Central memory CD8-positive, alpha-beta T cell (primary cell): ENCODE results near the gene EPYC.
"Not testable (repeated sequence)": the region's sequence is repeated elsewhere in the genome, so short reads cannot be mapped to it uniquely, and the experiment has no call there.

ENCODE experiments used
- ATAC-seq: fragments of 150-1000 bp; cut with Tn5 transposase; replicated peaks from 2 replicates; pipeline ENCODE4 v1.10.0; 2022; ENCODE audit warnings: mild to moderate bottlenecking, moderate FRiP score, moderate number of reproducible peaks; ENCODE audit not compliant: poor library complexity, severe bottlenecking; ENCODE audit errors: extremely low read depth
- DNase-seq, 2 donors: peaks; one replicate each; pipeline ENCODE4 v3.0.0; 2021; ENCODE audit warnings: low spot score in 2 of 2
- H3K27ac Mint-ChIP-seq: one replicate; pipeline ENCODE4 v1.8.0; 2022; ENCODE audit warnings: low read depth, mild to moderate bottlenecking, moderate library complexity, mixed read lengths
- H3K27me3 Mint-ChIP-seq: one replicate; pipeline ENCODE4 v1.8.0; 2022; ENCODE audit warnings: mixed read lengths
- H3K36me3 Mint-ChIP-seq: one replicate; pipeline ENCODE4 v1.8.0; 2022; ENCODE audit warnings: mild to moderate bottlenecking, moderate library complexity, mixed read lengths; ENCODE audit not compliant: insufficient read depth
- H3K4me1 Mint-ChIP-seq: one replicate; pipeline ENCODE4 v1.8.0; 2022; ENCODE audit warnings: mixed read lengths
- H3K4me3 Mint-ChIP-seq: one replicate; pipeline ENCODE4 v1.8.0; 2022; ENCODE audit warnings: mild to moderate bottlenecking, moderate library complexity, mixed read lengths
- H3K9me3 Mint-ChIP-seq: one replicate; pipeline ENCODE4 v1.8.0; 2022; ENCODE audit warnings: mixed read lengths

Gene EPYC

GRCh38 chr12:90985331-90985730 lies 19.4 kb downstream of the EPYC start:
- DNase-seq, ATAC-seq, H3K4me3 Mint-ChIP-seq, H3K4me1 Mint-ChIP-seq, H3K9me3 Mint-ChIP-seq, H3K27ac Mint-ChIP-seq, H3K36me3 Mint-ChIP-seq: not testable (repeated sequence)
- H3K27me3 Mint-ChIP-seq: peaks cover 14% of the 10 kb centered on the region

- Mint-ChIP-seq H3K4me1 (no peaks in the 10 kb centered on the region), H3K36me3 (no peaks in the 10 kb centered on the region), H3K4me3 (no peak overlapping the region), H3K27me3 (peaks cover 14% of the 10 kb centered on the region), H3K9me3 (no peaks in the 10 kb centered on the region), H3K27ac (no peak overlapping the region)
- DNase-seq (no peak), ATAC-seq (no peak)
Observed at GRCh38 chr12:90984114-90984513, 20.7 kb downstream of the EPYC start.

GRCh38 chr12:90982170-90982569 lies 22.6 kb downstream of the EPYC start:
- DNase-seq (no peak), ATAC-seq (no peak)
- Mint-ChIP-seq H3K9me3 (no peaks in the 10 kb centered on the region), H3K4me1 (no peaks in the 10 kb centered on the region), H3K27ac (no peak overlapping the region), H3K4me3 (no peak overlapping the region), H3K36me3 (no peaks in the 10 kb centered on the region), H3K27me3 (peaks cover 14% of the 10 kb centered on the region)

GRCh38 chr12:90979951-90980350 lies 24.8 kb downstream of the EPYC start:
- Mint-ChIP-seq H3K27ac (no peak overlapping the region), H3K27me3 (peaks cover 14% of the 10 kb centered on the region), H3K9me3 (no peaks in the 10 kb centered on the region), H3K36me3 (no peaks in the 10 kb centered on the region), H3K4me3 (no peak overlapping the region), H3K4me1 (no peaks in the 10 kb centered on the region)
- no peak for ATAC-seq
- no peak for DNase-seq

GRCh38 chr12:90979019-90979418 lies 25.8 kb downstream of the EPYC start:
- no peaks in the 10 kb centered on the region for H3K36me3 Mint-ChIP-seq
- no peaks in the 10 kb centered on the region for H3K9me3 Mint-ChIP-seq
- no peaks in the 10 kb centered on the region for H3K4me1 Mint-ChIP-seq
- ATAC-seq (no peak), DNase-seq (no peak)
- H3K4me3 Mint-ChIP-seq: no peak overlapping the region
- peaks cover 6% of the 10 kb centered on the region for H3K27me3 Mint-ChIP-seq
- no peak overlapping the region for H3K27ac Mint-ChIP-seq

- H3K36me3 Mint-ChIP-seq: no peaks in the 10 kb centered on the region
- H3K9me3 Mint-ChIP-seq: no peaks in the 10 kb centered on the region
- H3K27ac Mint-ChIP-seq: no peak overlapping the region
- DNase-seq: no peak
- H3K4me3 Mint-ChIP-seq: no peak overlapping the region
- H3K27me3 Mint-ChIP-seq: no peaks in the 10 kb centered on the region
- no peak for ATAC-seq
- no peaks in the 10 kb centered on the region for H3K4me1 Mint-ChIP-seq
Observed at GRCh38 chr12:90978117-90978770, 26.5 kb downstream of the EPYC start.

- no peaks in the 10 kb centered on the region for H3K27me3 Mint-ChIP-seq
- no peaks in the 10 kb centered on the region for H3K4me1 Mint-ChIP-seq
- ATAC-seq (no peak), DNase-seq (no peak)
- no peaks in the 10 kb centered on the region for H3K9me3 Mint-ChIP-seq
- H3K4me3 Mint-ChIP-seq: no peak overlapping the region
- H3K36me3 Mint-ChIP-seq: no peaks in the 10 kb centered on the region
- no peak overlapping the region for H3K27ac Mint-ChIP-seq
Observed at GRCh38 chr12:90977224-90977623, 27.5 kb downstream of the EPYC start.

- H3K9me3 Mint-ChIP-seq: no peaks in the 10 kb centered on the region
- H3K4me3 Mint-ChIP-seq: no peak overlapping the region
- H3K4me1 Mint-ChIP-seq: no peaks in the 10 kb centered on the region
- no peaks in the 10 kb centered on the region for H3K27me3 Mint-ChIP-seq
- ATAC-seq: no peak
- H3K36me3 Mint-ChIP-seq: no peaks in the 10 kb centered on the region
- DNase-seq: no peak
- H3K27ac Mint-ChIP-seq: no peak overlapping the region
Observed at GRCh38 chr12:90974286-90974685, 30.5 kb downstream of the EPYC start.

GRCh38 chr12:90972226-90972625 lies 32.5 kb downstream of the EPYC start:
- DNase-seq: no peak

GRCh38 chr12:90970911-90971310 lies 33.9 kb downstream of the EPYC start:
- Mint-ChIP-seq H3K27ac (no peak overlapping the region), H3K4me1 (no peaks in the 10 kb centered on the region), H3K4me3 (no peak overlapping the region)

More at GRCh38 chr12:90972226-90972625, 32.5 kb downstream of the EPYC start:
- Mint-ChIP-seq H3K36me3 (no peaks in the 10 kb centered on the region), H3K4me1 (no peaks in the 10 kb centered on the region), H3K27me3 (no peaks in the 10 kb centered on the region), H3K9me3 (no peaks in the 10 kb centered on the region), H3K27ac (no peak overlapping the region), H3K4me3 (no peak overlapping the region)
- no peak for ATAC-seq

GRCh38 chr12:90970471-90970870 lies 34.3 kb downstream of the EPYC start:
- DNase-seq (no peak), ATAC-seq (no peak)
- Mint-ChIP-seq H3K4me3 (no peak overlapping the region), H3K36me3 (no peaks in the 10 kb centered on the region), H3K27ac (no peak overlapping the region), H3K27me3 (no peaks in the 10 kb centered on the region), H3K9me3 (no peaks in the 10 kb centered on the region), H3K4me1 (no peaks in the 10 kb centered on the region)

More at GRCh38 chr12:90970911-90971310, 33.9 kb downstream of the EPYC start:
- DNase-seq (no peak), ATAC-seq (no peak)
- Mint-ChIP-seq H3K9me3 (no peaks in the 10 kb centered on the region), H3K27me3 (no peaks in the 10 kb centered on the region), H3K36me3 (no peaks in the 10 kb centered on the region)

- Mint-ChIP-seq H3K9me3 (no peaks in the 10 kb centered on the region), H3K27me3 (no peaks in the 10 kb centered on the region), H3K4me3 (no peak overlapping the region), H3K27ac (no peak overlapping the region), H3K4me1 (no peaks in the 10 kb centered on the region), H3K36me3 (no peaks in the 10 kb centered on the region)
- no peak for DNase-seq
- ATAC-seq: no peak
Observed at GRCh38 chr12:90969851-90970250, 34.9 kb downstream of the EPYC start.

GRCh38 chr12:90969346-90969745 lies 35.4 kb downstream of the EPYC start:
- H3K36me3 Mint-ChIP-seq: no peaks in the 10 kb centered on the region
- ATAC-seq (no peak), DNase-seq (no peak)
- H3K9me3 Mint-ChIP-seq: no peaks in the 10 kb centered on the region
- H3K4me1 Mint-ChIP-seq: no peaks in the 10 kb centered on the region
- H3K4me3 Mint-ChIP-seq: no peak overlapping the region
- H3K27ac Mint-ChIP-seq: no peak overlapping the region
- H3K27me3 Mint-ChIP-seq: no peaks in the 10 kb centered on the region
